HG03280 (cell line): ENCODE results near the gene CMIP.

Source experiments
- ATAC-seq: cut with Tn5 transposase; IDR thresholded peaks from one replicate; pipeline ENCODE4 v1.9.1; 2021; ENCODE audit warnings: mild to moderate bottlenecking, moderate library complexity; ENCODE audit not compliant: unreplicated experiment

CMIP gene

GRCh38 chr16:81458827-81459598 is 14.4 kb downstream of the CMIP start:
- ATAC-seq, result no peak

- no peak for ATAC-seq
Observed at GRCh38 chr16:81460075-81460474, 15.5 kb downstream of the CMIP start.

- no peak for ATAC-seq
Observed at GRCh38 chr16:81461243-81461642, 16.6 kb downstream of the CMIP start.

- ATAC-seq, result no peak
Observed at GRCh38 chr16:81461766-81462165, 17.2 kb downstream of the CMIP start.

GRCh38 chr16:81462683-81463082 is 18.1 kb downstream of the CMIP start:
- ATAC-seq, result no peak

GRCh38 chr16:81463296-81463890 is 18.8 kb downstream of the CMIP start:
- no peak for ATAC-seq

GRCh38 chr16:81464279-81464678 is 19.7 kb downstream of the CMIP start:
- no peak for ATAC-seq

- ATAC-seq, result no peak
Observed at GRCh38 chr16:81465375-81465943, 20.9 kb downstream of the CMIP start.

GRCh38 chr16:81466356-81466980 is 21.9 kb downstream of the CMIP start:
- no peak for ATAC-seq

- ATAC-seq, result no peak
Observed at GRCh38 chr16:81467072-81467471, 22.5 kb downstream of the CMIP start.

GRCh38 chr16:81467815-81468214 is 23.2 kb downstream of the CMIP start:
- ATAC-seq, result no peak

DNA sequence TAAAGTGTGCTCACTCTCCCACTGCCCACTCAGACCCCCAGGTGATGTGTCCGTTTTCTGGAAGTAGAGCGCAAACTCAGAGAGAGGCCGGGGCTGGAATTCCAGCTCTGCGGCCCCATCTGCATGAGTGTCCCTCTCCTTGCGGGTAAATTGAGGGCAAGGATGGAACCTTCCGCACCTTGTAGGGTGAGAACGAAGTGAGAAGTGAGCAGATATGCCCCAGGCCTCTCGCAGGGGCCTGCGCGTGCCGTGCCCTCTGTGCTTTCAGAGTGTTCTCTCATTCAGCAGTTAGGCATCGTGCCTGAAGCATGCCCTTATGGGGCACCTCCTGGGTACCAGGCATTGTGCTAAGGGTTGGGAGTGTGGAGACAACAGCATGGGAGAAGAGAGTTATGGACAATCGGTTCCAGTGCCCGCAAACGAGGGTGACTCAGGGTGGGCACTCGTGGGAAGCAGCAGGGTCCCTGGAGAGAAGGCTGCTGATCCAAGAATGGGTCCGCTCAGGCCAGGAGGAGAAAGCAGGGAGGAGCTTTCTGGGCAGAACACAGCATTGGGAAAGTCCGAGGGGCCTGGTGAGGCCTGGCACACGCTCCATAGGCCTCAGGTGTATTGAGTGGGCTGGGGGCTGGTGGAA is 23.8 kb downstream of the CMIP start:
- no peak for ATAC-seq

DNA sequence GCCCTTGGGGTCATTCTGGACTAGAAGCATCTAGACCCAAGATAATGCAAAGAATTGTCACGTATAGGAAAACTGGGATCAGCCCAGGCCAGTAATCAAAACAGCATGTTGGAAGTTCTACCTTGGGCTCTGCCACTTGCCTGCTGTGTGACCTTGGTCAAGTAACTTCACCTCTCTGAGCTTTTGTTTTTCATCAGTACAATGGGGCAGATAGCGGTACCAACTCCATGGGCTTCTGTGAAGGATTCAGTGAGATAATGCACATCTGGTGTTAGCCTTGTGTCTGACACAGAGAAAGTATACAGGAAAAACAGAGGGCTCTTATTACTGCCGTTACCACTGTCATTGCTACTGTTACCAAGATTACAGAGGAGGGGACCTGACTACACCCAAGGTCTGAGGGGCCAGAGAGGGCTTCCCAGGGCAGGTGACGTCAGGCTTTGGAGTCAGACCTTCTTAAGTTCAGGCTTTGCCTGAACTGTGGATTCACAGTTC is 24.6 kb downstream of the CMIP start:
- no peak for ATAC-seq

- peak; percentile 49 for ATAC-seq
Observed at GRCh38 chr16:81469710-81470535, 25.3 kb downstream of the CMIP start.

DNA sequence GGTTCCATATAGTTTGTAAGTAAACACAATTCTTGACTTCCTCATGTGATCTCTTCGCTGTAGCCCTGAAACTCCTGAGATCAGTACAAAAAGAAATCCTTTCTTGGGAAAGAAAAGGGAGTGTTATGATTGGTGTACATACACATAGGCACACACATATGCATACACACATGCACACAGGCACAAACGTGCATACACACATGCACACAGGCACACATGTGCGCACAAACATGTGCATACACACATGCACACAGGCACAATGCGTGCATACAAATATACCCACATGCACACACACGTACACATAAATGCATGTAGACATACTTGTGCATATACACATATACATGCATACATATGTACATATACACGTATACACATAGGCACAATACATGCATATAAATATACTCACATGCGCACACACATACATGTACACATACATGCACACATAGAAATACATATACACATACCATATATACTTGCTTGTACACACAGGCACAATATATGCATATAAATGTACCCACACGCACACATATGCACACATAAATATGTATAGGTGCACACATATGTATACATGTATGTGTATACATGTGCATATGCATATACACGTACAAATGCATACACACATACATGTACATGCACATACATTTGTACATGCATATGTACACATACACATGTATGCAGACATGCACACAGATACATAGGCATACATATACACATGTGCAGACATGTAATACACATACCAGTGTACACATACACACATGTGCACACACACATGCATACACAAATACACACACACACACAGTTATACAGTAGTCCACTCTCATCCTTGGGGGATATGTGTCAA is 26.4 kb downstream of the CMIP start:
- no peak for ATAC-seq

GRCh38 chr16:81471882-81472281 is 27.3 kb downstream of the CMIP start:
- no peak for ATAC-seq

DNA sequence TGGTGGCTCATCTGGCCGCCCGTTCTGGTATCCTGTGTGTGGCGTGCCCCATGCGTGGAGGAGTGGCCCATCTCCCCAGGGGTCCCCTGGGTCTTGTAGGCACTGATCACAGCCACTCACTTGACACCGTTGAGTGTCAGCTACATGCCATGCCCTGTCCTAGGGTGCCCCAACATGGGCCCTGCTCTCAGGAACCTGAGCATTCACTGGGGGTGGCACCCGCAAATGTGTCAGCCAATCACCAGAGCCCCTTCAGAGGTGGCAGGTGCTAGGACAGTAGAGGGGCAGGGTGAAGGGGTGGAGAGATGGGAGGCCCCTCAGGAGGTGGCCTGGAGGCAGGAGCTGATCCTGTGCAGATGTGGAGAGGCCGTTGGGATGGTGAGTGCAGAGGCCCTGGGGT is 27.8 kb downstream of the CMIP start:
- no peak for ATAC-seq

DNA sequence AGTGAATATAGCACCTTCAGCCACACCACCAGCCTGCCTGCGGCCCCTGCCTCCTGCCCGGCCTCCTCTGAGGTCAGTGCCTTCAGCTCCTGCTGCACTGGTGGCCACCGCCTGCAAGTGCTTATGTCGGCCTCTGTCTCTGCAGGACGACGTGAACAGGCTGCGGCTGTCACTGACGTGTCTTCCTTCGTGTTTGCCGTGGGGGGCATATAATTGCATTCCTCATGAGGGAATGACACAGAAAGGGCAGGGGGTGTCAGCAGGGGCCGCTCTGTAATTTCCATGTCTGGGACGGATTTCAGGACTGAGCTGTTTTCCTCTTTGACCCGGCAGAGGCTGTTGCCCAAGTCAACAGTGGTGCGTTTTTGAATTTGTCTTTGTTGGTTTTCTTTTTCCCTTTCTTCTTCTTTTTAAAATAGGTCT is 28.5 kb downstream of the CMIP start:
- ATAC-seq, result no peak

GRCh38 chr16:81473558-81473957 is 28.9 kb downstream of the CMIP start:
- no peak for ATAC-seq
